ENCODE measurements around the gene ZFYVE28.
A peak's percentile ranks its signal among the peaks of the same experiment; 100 is the strongest.

Gene ZFYVE28

DNA sequence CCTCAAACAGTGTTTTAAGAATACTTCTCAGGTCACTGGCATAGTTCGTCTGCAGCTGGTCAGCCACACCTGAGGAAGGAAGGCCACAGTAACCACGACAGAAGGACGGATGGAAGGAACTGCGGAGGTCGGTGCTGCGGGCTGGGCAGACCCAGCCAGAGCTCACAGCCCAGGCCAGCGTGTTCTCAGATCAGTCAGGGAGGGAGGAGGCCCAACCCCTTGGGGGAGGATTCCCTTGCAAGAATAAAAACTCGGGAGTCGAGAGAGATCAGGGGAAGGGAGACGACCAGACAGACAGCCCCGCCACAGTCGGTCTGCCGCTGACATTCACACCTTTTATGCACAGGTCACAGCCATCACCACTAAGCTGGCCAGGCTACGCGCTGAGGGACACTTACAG is 145.2 kb downstream of the ZFYVE28 start:
- no peak for DNase-seq (ENCODE audit: low read depth in 2 of 2)

DNA sequence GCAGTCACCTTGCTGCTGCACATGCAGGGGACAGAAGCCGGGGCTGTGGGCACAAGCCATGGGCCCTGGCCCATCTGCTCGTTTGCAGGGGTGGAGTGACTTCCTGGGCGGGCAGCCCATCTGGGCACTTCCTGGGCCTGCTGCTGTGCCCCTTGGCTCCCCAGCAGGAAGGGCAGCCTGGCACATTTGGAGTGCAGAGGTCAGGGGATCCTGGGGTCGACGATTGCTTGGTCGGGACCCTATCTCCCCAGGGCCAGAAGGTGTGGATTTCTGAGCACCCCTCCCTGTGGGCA is 145.7 kb downstream of the ZFYVE28 start:
- no peak for DNase-seq (ENCODE audit: low read depth in 2 of 2)

DNA sequence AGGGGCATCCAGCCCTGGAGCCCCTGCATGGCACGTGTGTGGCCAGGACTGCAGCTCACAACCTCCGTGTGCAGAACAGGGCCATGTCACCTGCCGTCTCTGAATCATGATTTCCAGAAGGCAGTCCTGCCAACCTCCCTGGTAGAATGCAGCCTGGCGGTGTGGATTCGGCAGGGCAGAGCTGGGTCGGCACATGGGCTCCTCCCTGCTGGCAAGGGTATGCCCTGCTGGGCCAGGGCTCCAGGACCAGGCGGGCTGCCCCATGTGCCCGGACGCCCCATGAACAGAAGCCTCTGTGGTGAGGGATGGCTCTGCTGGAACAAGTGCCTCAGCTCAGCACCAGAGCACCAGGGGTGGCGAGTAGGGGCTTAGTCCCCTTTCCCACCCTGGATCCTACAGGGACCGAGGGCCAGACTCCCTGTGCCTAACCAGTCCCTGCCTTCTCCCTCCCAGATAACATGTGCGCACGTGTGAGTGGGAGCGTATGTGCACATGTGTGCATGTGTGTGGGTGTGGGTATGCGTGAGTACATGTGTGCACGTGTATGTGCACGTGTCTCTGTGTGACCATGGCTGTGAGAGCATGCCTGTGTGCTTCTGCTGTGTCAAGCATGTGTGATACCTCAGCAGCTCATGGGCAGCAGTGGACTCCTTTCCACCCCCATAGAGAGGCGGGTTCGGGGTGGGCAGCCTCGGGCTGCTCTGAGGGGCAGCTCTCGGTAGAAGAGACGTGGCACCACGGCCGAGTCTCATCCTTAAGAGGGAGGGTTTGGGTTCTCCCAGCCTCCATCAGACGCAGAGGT is 146.2 kb downstream of the ZFYVE28 start:
- no peak for DNase-seq (ENCODE audit: low read depth in 2 of 2)

DNA sequence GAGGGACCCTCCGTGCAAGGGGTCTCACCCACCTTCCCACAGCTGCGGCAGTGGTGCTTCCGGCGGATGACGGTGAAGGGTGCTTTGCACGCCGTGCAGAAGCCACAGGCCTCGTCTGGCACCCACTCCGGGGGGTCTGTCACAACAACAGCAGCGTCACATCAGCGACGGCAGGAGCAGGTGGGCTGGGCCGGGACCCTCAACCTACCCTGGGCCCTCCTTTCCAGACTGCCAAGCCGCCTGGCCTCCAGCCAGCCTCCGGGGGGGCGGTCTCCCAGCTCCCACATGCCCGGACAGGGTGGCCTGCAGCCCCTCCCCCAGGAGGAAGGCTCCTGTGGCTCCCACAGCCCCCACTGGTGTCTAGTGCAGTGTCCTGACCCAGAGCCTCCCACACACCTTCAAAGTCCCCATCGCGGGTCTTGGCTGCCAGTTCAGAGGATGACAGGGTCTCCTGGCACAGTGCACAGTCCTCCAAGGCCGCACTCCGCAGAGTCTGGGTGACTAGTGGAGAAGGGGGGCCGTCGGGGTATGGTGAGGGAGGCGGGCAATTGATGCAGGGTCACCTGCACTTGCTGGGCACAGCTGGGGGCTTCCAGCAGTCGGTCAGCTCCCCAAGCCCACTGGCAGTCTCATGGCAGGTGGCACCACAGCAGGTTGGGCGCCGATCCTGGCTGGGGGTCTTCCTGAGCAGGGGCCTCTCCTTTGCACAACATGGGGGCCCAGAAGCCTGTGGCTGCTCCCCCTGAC is 147.0 kb downstream of the ZFYVE28 start:
- DNase-seq (ENCODE audit: low read depth in 2 of 2), result no peak

DNA sequence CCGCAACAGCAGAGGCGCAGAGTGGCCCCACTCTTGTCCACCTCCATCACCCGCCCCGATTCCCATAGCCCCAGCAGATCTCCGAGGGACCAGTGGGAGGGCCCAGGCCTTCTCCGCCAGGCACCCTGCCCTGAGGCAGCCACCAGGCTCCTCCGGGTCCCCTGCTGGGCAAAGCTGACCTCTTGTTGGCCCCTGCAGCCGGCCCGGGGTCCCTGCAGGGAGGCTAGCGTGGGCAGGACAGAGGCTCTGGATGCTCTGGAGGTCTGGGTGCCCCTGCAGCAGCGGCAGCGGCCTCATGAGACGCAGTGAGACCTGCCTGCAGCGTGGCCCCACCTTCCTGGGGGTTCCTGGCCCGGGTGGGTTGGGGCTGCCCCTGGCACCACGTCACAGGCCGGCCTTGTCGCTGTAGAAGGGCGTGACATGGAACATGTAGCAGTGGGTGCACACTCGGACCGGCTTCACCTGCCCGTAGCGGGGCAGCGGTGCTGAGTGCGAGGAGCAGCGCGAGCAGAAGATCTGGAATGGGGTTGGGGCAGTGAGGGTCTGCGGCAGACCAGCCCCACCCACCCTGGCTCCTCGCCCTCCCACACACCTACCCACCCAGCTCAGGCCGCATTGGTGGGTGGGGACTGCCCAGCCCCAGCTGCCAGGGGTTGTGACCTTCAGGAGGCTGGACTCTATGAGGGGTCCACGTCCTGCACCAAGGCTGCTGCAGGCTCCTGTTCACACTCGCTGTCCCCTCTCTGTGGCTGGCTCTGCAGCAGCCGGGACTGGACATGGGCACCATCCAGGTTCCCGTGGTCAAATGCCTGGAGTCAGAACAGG is 147.9 kb downstream of the ZFYVE28 start:
- DNase-seq (ENCODE audit: low read depth in 2 of 2), result no peak

DNA sequence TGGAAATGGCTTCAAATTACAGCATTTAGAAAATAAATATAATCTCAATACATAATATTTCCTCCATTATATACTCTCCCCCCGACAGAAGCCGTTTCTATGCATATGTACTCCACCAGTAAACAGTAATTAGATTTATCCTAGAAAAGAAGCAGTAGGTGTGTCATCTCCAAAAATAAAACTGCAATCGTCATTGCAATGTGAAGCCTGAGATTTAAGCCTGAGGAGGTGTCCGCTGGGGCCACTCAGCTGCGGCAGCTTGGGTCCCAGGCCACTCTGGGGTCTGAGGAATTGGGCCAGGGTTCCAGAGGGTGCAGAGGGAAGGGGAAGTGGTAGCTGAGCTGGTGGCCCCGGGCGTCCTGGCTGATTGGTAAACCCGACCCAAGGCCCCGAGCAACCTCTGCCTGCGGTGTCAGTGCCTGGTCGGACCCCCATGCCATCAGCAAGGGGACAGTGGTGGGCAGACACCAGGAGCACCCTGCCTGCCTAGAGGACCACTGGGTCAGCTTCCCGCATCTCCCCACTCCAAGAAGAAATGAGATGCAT is 148.8 kb downstream of the ZFYVE28 start:
- DNase-seq (ENCODE audit: low read depth in 2 of 2), result no peak

DNA sequence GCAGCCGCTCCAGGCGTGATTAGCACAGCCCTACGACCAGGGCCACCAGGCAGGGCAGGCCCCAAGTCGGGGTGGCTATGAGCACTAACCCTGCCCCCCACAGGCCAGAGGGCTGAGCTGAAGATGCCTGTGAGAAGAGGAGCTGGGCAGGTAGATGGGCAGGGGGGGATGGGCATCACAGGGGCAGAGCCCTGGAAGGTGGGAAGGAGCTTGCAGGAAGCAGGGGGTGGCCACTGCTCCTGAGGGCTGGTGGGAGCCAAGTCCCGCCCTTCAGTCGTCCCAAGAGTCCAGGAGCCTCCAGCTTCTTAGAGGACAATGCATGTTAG is 149.3 kb downstream of the ZFYVE28 start:
- DNase-seq (ENCODE audit: low read depth in 2 of 2), result no peak

DNA sequence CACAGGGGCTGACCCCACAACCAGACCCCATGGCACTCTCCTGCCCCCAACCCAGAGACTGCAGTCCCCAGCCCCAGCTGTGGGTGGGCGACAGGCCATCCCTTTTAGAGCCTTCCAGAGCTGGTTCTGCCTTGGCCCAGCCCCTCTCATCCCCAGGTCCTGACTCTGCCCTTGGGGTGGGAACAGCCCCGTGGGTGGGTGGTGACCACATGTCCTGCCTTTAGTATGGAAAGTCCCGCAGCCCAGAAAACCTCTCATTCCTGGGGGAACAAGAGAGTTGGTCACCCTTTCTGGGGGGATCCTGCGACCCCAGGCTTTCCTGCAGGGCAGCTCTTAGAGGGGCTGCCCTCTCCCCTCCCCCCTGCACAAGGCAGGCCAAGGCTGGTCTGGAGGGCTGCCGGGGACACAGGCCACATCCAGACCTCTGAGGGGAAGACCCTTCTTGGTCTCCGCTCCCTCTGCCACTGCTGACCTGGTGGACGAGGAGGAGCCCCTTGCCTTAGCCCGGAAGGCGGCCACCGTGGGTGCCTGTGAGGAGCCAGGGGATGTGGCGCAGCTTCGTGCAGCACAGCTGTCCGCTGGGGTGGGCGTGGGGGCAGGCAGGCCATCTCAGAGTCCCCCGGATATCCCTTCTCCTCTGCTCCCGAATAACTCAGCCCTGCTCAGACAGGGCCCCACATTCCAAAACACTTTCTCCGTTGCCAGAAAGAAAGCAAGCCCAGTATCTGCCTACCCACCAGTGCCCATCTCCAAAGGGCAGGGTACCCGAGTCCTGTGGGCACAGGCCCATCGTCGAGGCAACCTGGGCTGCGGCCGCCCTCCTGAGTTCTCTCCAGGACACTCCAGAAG is 149.9 kb downstream of the ZFYVE28 start:
- no peak for DNase-seq (ENCODE audit: low read depth in 2 of 2)

DNA sequence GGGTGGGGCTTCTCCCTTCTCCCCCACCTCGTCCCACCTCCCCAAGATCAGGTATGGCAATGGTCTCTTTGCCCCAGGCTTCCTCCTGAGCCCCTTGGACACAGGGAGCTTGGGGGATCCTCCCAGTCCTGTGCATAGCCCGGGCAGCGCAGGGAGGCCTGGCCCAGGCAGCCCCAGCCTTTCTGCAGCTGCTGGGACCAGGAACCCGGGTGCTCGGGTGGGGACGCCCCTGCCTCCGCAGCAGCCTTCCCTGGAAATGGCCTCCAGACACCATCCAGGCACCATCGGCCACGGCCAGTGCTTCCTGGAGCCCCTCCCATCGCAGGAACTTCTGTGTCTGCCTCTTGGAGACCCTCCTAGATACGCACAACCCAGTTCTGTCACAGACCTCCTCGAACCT is 150.6 kb downstream of the ZFYVE28 start:
- no peak for DNase-seq (ENCODE audit: low read depth in 2 of 2)

DNA sequence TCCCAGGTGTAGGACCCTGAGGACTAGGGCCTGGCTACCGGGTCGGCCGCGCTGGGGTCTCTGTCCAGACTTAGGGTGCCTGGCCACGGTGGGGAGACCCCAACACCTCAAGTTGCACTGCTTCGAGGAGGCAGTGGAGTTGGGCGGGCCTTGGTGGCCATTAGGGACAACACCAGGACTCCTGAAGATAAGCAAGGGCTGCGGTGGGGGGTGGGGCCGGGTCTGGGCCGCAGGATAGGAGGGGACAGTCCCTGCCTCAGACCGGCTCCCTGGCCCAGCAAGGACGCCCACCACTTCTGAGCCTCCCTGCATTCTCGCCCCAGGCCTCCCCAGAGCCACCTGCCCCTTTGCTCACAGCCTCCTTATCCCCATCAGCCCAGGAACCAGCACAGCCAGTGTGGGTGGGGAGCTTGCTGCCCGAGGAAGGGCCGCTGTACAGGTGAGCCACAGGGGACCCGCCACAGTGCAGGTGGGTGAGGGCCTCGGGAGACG is 151.1 kb downstream of the ZFYVE28 start:
- DNase-seq (ENCODE audit: low read depth in 2 of 2), result no peak

DNA sequence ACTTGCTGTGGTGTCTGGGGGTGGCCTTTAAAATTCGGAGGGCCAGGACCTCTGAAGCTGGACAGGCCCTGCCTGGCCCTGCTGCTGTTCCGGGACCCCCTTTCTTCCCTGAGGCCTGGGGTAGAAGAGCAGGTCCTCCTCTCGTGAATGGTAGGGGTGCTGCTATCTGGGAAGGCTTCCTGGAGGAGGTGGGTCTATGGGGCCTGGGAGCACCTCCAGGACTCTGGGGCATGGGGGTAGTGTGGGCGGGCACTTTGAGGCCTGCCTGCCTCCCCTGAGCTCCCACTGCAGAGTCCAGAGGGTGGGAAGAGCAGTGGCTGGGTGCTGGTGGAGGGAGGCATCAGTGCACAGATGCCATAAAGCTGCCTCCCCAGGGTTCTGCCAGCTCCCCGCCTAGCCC is 151.6 kb downstream of the ZFYVE28 start:
- no peak for DNase-seq (ENCODE audit: low read depth in 2 of 2)

DNA sequence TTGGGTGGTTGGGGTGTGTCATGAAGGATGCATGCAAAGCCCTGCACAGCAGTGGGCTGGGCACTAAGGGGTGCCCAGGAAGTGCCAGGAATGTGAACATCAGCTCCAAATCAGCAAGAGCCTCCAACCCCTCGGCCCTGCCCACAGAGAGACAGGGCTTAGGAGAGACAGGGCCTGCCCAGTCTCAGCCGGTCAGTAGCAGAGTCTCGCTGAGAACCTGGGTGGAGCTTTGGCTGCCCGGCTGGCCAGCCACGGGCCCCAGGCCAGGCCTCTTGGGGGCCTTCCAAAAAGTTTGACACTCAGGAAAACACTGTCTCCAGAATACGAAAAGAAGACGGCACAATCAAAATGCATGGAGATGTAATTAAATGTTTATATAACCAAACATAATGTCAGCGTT is 152.3 kb downstream of the ZFYVE28 start:
- no peak for DNase-seq (ENCODE audit: low read depth in 2 of 2)

DNA sequence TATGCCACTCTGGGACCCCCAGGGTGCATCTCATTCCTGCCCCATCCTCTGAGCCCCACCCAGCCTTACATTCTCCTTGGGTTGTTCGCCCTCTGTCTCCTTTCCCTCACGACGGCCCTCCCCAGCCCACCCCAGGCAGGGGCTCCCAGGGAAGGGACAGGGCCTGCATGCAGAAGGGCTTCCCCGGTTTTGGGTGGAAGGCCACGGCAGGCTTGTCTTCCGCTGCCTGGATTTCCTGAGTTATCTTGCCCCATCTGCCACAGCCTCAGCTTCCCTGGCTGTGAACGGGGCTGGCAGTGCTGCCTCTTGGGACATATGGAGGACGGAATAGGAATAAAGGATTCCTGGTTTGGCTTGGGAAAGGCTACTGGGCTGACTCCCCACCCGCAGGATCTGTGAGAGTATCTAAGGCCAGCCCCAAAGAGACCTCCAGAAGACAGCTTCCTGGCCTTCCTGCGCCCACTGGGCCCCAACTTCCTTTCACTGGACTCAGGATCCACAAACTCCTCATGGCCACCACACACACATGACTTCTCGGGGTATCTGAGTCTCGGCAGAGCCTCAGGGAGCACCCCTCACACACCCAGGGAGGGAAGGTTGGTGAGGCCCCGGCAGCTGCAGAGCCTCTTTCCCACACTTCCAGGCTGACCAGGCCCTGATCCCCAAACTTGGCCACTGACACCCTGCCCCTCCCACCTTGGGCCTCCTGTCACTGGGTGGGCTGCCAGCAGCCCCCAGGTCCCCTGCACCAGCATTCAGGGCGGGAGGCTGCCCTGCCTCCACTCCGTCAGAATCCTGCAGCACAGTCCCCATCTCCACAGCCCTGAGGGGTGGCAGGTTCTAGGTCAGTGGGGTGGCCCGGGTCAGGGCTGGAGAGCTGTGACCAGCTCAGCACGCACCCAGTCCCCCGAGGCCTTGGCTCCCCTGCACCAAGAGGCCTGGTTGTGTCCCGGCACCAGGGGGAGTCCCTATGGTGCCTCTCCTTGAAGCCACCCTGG is 153.0 kb downstream of the ZFYVE28 start:
- no peak for DNase-seq (ENCODE audit: low read depth in 2 of 2)

DNA sequence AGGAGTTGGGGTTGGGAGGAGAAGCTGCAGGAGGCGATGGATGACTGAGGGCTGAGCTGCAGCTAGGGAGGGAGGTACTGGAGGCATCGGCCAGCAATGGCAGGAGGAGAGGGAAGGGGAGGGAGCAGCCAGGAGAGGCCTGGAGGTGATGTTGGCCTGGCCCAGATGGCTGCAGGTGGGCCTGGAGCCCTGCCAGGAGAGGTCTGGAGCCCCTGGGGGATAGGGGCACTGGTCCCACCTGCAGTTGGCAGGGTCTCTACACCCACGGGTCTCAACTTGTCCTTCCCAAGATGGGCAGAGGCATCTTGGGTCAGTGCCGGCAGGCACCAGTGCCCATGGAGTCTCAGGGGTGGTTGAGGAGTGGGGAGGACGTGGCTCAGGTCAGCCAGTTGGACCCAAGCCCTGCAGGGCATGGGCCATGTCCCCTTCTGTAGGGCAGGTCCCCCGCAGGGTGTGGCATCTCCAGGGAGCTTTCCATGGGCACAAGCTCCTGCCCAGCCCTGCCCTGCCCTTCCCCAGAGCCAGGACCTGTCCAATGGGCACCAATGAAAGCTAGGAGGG is 153.9 kb downstream of the ZFYVE28 start:
- no peak for DNase-seq (ENCODE audit: low read depth in 2 of 2)

DNA sequence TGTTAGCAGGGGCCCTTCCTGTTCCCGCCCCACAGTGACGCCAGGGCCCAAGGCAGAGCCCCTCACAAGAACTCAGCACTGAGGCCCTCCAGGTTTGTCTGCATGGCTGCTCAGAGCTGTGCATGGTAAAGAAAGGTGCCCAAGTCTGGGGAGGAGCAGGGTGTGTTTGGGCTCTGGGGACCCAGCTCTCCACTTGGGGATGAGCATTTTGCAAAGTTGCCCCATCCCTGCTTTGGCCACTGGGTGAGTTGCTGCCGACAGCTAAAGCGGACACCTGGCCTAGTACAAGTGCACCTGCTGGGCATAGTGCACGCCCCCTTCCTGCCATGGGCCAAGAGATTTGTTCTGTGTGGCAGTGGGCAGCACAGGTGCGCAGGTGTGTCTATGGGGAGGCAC is 154.5 kb downstream of the ZFYVE28 start:
- DNase-seq (ENCODE audit: low read depth in 2 of 2), result no peak

DNA sequence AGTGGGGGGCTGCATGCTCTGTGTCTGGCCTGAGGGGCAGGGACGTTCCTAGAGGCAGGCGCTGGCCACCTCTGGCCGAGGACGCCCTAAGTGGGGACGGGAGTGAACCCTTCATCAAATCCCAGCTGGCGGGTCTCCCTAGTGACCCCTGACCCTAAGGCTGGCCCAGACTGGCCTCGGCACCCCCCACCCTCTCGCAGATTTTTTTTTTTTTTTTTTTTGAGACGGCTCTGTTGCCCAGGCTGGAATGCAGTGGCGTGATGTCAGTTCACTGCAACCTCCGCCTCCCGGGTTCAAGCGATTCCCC is 155.5 kb downstream of the ZFYVE28 start:
- no peak for DNase-seq (ENCODE audit: low read depth in 2 of 2)

DNA sequence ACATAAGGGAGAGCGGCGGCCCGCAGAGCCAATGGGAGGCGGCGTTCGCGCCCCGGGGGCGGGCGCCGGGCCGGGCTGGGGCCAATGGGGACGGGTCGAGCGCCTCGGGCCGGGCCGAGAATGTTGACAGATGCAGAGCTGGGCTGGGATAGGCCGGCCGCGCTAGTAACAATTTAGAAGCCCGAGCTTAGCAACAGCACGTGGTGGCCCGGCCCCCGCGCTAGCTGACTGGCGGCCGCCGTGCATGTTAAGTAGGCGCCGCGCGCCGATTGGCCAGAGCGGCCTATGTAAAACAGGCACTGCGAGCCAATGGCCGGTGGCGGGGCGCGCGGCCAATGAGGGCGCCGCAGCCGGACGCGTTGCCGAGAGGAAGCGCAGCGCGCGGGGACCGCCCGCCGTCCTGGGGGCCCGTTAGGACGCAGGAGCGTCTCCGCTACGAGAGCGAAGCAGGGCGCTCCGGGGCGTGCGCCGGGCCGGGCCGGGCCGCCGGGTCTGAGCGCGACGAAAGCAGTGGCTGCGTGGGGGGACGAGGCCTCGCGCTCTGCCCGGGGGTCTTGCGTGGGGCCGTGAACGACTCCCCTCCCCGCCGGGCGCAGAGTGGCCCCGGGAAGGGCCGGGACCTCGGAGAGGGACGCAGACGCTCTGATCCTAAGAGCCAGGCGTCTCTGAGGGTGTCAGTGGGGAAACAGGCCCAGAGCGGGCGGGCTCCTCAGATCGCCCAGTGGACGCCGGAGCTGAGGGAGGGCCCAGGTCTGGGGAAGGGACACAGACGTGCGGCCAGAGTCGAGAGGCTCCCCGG is 156.1 kb downstream of the ZFYVE28 start:
- DNase-seq (ENCODE audit: low read depth in 2 of 2), result peak; percentile 92

DNA sequence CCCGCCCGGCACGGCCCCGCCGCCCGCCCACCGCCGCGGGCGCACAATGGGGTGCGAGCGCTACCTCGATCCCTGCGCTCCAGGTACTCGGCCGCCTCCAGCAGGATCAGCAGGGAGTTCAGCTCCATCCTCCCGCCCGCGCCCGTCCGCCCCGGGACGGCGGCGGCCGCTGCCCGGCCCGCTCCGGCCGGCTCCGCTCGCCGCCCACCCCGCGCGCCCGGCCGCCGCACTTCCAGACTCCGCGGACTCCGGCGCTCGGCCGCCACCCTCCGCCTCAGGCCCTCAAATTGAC is 156.6 kb downstream of the ZFYVE28 start, which contains the start of gene MXD4:
TSS of gene MXD4 (minus strand) at position 257 of the 292 bp plus-strand sequence. CDS start at position 128, 129 bp downstream.
- no peak for DNase-seq (ENCODE audit: low read depth in 2 of 2)

Measured in stimulated activated CD4-positive, alpha-beta T cell treated with anti-CD3 and anti-CD28 coated beads, Interleukin-1b, Interleukin-23, amount 100 ng/mL, for 4 hours (primary cell).